DOHH2 (cell line): Measurements from ENCODE around the gene BICC1.

ENCODE experiments used
- H3F3A ChIP-seq: fragments of 200-600 bp; sonication (generic), shearing (Covaris generic); 2 replicates; pipeline ENCODE4 v1.6.0; 2016; ENCODE audit warnings: antibody characterized with exemption, mild to moderate bottlenecking; ENCODE audit not compliant: control insufficient read depth, insufficient read depth
- H3K27ac ChIP-seq: fragments of 200-600 bp; sonication (generic); 2 replicates; pipeline ENCODE4 v1.5.1; 2014; ENCODE audit warnings: low read depth, mild to moderate bottlenecking, low read length, moderate library complexity
- H3K27me3 ChIP-seq: fragments of 200-600 bp; sonication (generic); 2 replicates; pipeline ENCODE4 v1.6.1; 2014; ENCODE audit warnings: mild to moderate bottlenecking, low read length, mixed read lengths; ENCODE audit not compliant: control insufficient read depth
- H3K36me3 ChIP-seq: fragments of 200-600 bp; sonication (generic); 2 replicates; pipeline ENCODE4 v1.6.1; 2014; ENCODE audit warnings: mild to moderate bottlenecking, low read length, moderate library complexity, mixed read lengths; ENCODE audit not compliant: control insufficient read depth
- H3K4me1 ChIP-seq: fragments of 200-600 bp; sonication (generic); 2 replicates; pipeline ENCODE4 v1.6.1; 2014; ENCODE audit warnings: mild to moderate bottlenecking, low read length, mixed read lengths; ENCODE audit not compliant: control insufficient read depth
- H3K4me2 ChIP-seq: fragments of 200-600 bp; sonication (generic); 2 replicates; pipeline ENCODE4 v1.6.0; 2014; ENCODE audit warnings: mild to moderate bottlenecking, low read length, moderate library complexity
- H3K4me3 ChIP-seq: fragments of 200-600 bp; sonication (generic); 2 replicates; pipeline ENCODE4 v1.5.1; 2014; ENCODE audit warnings: mild to moderate bottlenecking, low read length, mixed read lengths
- H3K79me2 ChIP-seq: fragments of 200-600 bp; sonication (generic); 2 replicates; pipeline ENCODE4 v1.6.1; 2014; ENCODE audit warnings: mild to moderate bottlenecking, low read length, mixed read lengths; ENCODE audit not compliant: control insufficient read depth
- H3K9me2 ChIP-seq: fragments of 200-600 bp; sonication (generic); replicated peaks from 2 replicates; pipeline ENCODE4 v1.6.1; 2014; ENCODE audit warnings: mild to moderate bottlenecking, low read length, mixed read lengths; ENCODE audit not compliant: control insufficient read depth
- H3K9me3 ChIP-seq: fragments of 200-600 bp; sonication (generic); 2 replicates; pipeline ENCODE4 v1.6.1; 2014; ENCODE audit warnings: antibody characterized with exemption, low read length, mixed read lengths; ENCODE audit not compliant: control insufficient read depth, insufficient read depth
- H4K20me1 ChIP-seq: fragments of 200-600 bp; sonication (generic); 2 replicates; pipeline ENCODE4 v1.6.0; 2014; ENCODE audit warnings: low read depth, mild to moderate bottlenecking, antibody characterized with exemption, low read length, moderate library complexity; ENCODE audit not compliant: control insufficient read depth, insufficient read depth
- CTCF ChIP-seq: fragments of 200-600 bp; sonication (generic); IDR thresholded peaks from one replicate; pipeline ENCODE4 v1.5.1; 2014; ENCODE audit warnings: antibody characterized with exemption, mild to moderate bottlenecking, low read depth, low read length; ENCODE audit not compliant: poor library complexity, severe bottlenecking
- EZH2phosphoT487 ChIP-seq: fragments of 200-600 bp; sonication (generic); IDR thresholded peaks from 2 replicates; pipeline ENCODE4 v1.6.1; 2017; ENCODE audit warnings: borderline replicate concordance, mild to moderate bottlenecking, antibody characterized with exemption, low read length, moderate library complexity, mixed read lengths

BICC1 gene

GRCh38 chr10:58740620-58741369, 228.1 kb downstream of the BICC1 start:
- H3K27ac ChIP-seq, result no peak overlapping the region
- H3K36me3 ChIP-seq, result no peaks in the 10 kb centered on the region
- no peaks in the 10 kb centered on the region; the same call in 1 of the 2 replicates for H3K9me3 ChIP-seq
- no peak for TF ChIP-seq CTCF
- no peak for TF ChIP-seq EZH2phosphoT487
- no peak overlapping the region for H3K4me3 ChIP-seq
- no peaks in the 10 kb centered on the region for H3F3A ChIP-seq
- no peaks in the 10 kb centered on the region for H3K27me3 ChIP-seq
- H4K20me1 ChIP-seq, result no peaks in the 10 kb centered on the region
- H3K4me2 ChIP-seq, result no peak overlapping the region
- no peaks in the 10 kb centered on the region for H3K79me2 ChIP-seq
- no peaks in the 10 kb centered on the region for H3K9me2 ChIP-seq
- H3K4me1 ChIP-seq, result no peaks in the 10 kb centered on the region

GRCh38 chr10:58741673-58742072, 229.0 kb downstream of the BICC1 start:
- H3K36me3 ChIP-seq, result no peaks in the 10 kb centered on the region
- H3K4me2 ChIP-seq, result no peak overlapping the region
- H3F3A ChIP-seq, result no peaks in the 10 kb centered on the region
- no peaks in the 10 kb centered on the region for H3K79me2 ChIP-seq
- no peak overlapping the region for H3K27ac ChIP-seq
- H3K4me1 ChIP-seq, result no peaks in the 10 kb centered on the region
- H3K9me2 ChIP-seq, result no peaks in the 10 kb centered on the region
- H3K27me3 ChIP-seq, result no peaks in the 10 kb centered on the region
- no peaks in the 10 kb centered on the region; the same call in 1 of the 2 replicates for H3K9me3 ChIP-seq
- no peak for TF ChIP-seq CTCF
- no peak for TF ChIP-seq EZH2phosphoT487
- no peak overlapping the region for H3K4me3 ChIP-seq
- H4K20me1 ChIP-seq, result no peaks in the 10 kb centered on the region

GRCh38 chr10:58742141-58742540, 229.5 kb downstream of the BICC1 start:
- TF ChIP-seq CTCF, result no peak
- no peak for TF ChIP-seq EZH2phosphoT487
- Histone ChIP-seq H3K4me2 (no peak overlapping the region), H3K27ac (no peak overlapping the region), H3K9me3 (no peaks in the 10 kb centered on the region; the same call in 1 of the 2 replicates), H3K79me2 (no peaks in the 10 kb centered on the region), H3K36me3 (no peaks in the 10 kb centered on the region), H3K27me3 (no peaks in the 10 kb centered on the region), H4K20me1 (no peaks in the 10 kb centered on the region), H3K9me2 (no peaks in the 10 kb centered on the region), H3K4me1 (no peaks in the 10 kb centered on the region), H3F3A (no peaks in the 10 kb centered on the region), H3K4me3 (no peak overlapping the region)
